ENCODE measurements around the gene TNK1. TPM values are rescaled to one million over a fixed set of nuclear protein-coding genes. Genes with fewer than 3 reads are reported as not detected.

The TNK1 gene
- total RNA-seq, 1 experiment from 2014 or later, result 10.1 TPM

DNA sequence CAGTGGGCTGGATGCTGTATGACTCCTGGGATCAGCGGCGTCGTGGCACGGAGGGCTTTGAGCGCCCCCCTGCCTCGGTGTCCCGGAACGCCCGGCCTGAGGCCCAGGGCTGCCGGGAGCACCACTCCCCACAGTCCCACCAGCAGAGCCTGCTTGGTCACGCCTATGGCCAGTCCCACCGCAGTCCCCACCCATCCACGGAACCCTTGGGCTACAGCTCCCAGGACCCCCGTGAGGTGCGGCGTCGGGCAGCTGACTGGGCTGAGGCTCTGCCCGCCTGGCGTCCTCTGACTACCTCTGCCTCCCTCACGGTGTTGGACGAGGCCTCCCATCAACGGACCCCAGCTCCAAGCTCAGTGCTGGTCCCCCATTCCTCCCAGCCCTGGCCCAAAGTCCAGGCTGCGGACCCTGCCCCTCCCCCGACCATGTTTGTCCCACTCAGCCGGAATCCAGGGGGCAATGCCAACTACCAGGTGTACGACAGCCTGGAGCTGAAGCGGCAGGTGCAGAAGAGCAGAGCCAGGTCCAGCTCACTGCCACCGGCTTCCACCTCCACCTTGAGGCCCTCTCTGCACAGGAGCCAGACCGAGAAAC is 46.1 kb downstream of the TNK1 start:
- H3K79me1 ChIP-seq (ENCODE audit: insufficient read depth, low read depth, low read length, poor library complexity, severe bottlenecking), result no peaks in the 10 kb centered on the region
- no peaks in the 10 kb centered on the region for H3K79me2 ChIP-seq (ENCODE audit: insufficient read depth, low read length)
- H3K36me3 Mint-ChIP-seq (ENCODE audit: insufficient read depth in 1 of 3, low read depth in 3 of 3), result no peaks in the 10 kb centered on the region
- H4K5ac ChIP-seq (ENCODE audit: insufficient read length, low read depth, low read length), result no peak overlapping the region
- no peaks in the 10 kb centered on the region for H3K23me2 ChIP-seq (ENCODE audit: insufficient read length, low read depth, low read length, poor library complexity, severe bottlenecking)
- no peak overlapping the region; the same call in 1 of the 2 replicates for H3K14ac ChIP-seq (ENCODE audit: insufficient read depth, low read length)
- no peak overlapping the region for H3K27ac Mint-ChIP-seq
- no peak overlapping the region for H2AK5ac ChIP-seq (ENCODE audit: insufficient read length, low read length)
- H3K9me3 ChIP-seq (ENCODE audit: control insufficient read depth, low read depth, low read length), result no peaks in the 10 kb centered on the region
- no peak overlapping the region for H3K4ac ChIP-seq (ENCODE audit: low read depth, low read length)
- no peak overlapping the region for H3K56ac ChIP-seq (ENCODE audit: insufficient read length, low read depth, low read length)
- no peak for DNase-seq
- H3K23ac ChIP-seq (ENCODE audit: insufficient read length, low read depth, low read length), result no peak overlapping the region
- peaks cover 13% of the 10 kb centered on the region for H3K27me3 Mint-ChIP-seq (ENCODE audit: low read depth)
- H3K9me3 Mint-ChIP-seq, result no peaks in the 10 kb centered on the region; a peak in 1 of 5 replicates
- no peak overlapping the region for H2AFZ ChIP-seq (ENCODE audit: low read length)
- H4K8ac ChIP-seq (replicated peaks; ENCODE audit: insufficient read length, low read depth, low read length), result no peak overlapping the region
- H4K91ac ChIP-seq (ENCODE audit: insufficient read length, low read depth, low read length), result no peak overlapping the region
- no peak overlapping the region for H3K4me2 ChIP-seq (ENCODE audit: insufficient read depth, insufficient read length, low read length)
- no peaks in the 10 kb centered on the region; the same call in 1 of the 2 replicates for H3K27me3 ChIP-seq (ENCODE audit: insufficient read depth, low read length)
- no peaks in the 10 kb centered on the region for H3K4me1 Mint-ChIP-seq
- no peak overlapping the region for H2BK12ac ChIP-seq (ENCODE audit: insufficient read length, low read depth, low read length)
- no peak overlapping the region for H3K9ac ChIP-seq (ENCODE audit: extremely low read depth, insufficient read length, low read length)
- no CpG with 5 or more reads among the region's 29 CpGs for WGBS (ENCODE audit: extremely low coverage, insufficient read length, low lambda C conversion rate)
- TF ChIP-seq, protein P1, sequence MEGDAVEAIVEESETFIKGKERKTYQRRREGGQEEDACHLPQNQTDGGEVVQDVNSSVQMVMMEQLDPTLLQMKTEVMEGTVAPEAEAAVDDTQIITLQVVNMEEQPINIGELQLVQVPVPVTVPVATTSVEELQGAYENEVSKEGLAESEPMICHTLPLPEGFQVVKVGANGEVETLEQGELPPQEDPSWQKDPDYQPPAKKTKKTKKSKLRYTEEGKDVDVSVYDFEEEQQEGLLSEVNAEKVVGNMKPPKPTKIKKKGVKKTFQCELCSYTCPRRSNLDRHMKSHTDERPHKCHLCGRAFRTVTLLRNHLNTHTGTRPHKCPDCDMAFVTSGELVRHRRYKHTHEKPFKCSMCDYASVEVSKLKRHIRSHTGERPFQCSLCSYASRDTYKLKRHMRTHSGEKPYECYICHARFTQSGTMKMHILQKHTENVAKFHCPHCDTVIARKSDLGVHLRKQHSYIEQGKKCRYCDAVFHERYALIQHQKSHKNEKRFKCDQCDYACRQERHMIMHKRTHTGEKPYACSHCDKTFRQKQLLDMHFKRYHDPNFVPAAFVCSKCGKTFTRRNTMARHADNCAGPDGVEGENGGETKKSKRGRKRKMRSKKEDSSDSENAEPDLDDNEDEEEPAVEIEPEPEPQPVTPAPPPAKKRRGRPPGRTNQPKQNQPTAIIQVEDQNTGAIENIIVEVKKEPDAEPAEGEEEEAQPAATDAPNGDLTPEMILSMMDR (conservative IDR thresholded peaks at IDR 0.05), result no peak
- H3K4me3 Mint-ChIP-seq, result no peak overlapping the region
- no peaks in the 10 kb centered on the region for H4K20me1 ChIP-seq (ENCODE audit: control insufficient read depth, insufficient read depth, insufficient read length)
- H2BK5ac ChIP-seq (ENCODE audit: insufficient read length, low read length), result no peak overlapping the region
- no peak overlapping the region for H3T11ph ChIP-seq (ENCODE audit: low read length)
- no peak overlapping the region for H2BK15ac ChIP-seq (ENCODE audit: low read depth, low read length)
- H3K4me1 ChIP-seq (ENCODE audit: insufficient read depth, low read length), result no peaks in the 10 kb centered on the region
- H2BK120ac ChIP-seq (ENCODE audit: low read depth, low read length, poor library complexity, severe bottlenecking), result no peak overlapping the region
- no peak overlapping the region for H2BK20ac ChIP-seq (ENCODE audit: low read depth, low read length, poor library complexity, severe bottlenecking)
- H3K27ac ChIP-seq (ENCODE audit: insufficient read length, low read depth, low read length), result no peak overlapping the region
- H3K18ac ChIP-seq (ENCODE audit: insufficient read length, low read depth, low read length), result no peak overlapping the region

Data from H9 (cell line).